Smooth muscle cell of the brain vasculature (primary cell): ENCODE data around the gene UNC13C.
"Not testable (repeated sequence)": the region's sequence is repeated elsewhere in the genome, so short reads cannot be mapped to it uniquely, and the experiment has no call there.

Source experiments
- DNase-seq: peaks from one replicate; pipeline ENCODE4 v3.0.0-alpha.2; 2012; ENCODE audit warnings: low read depth, low spot score

The UNC13C gene

DNA sequence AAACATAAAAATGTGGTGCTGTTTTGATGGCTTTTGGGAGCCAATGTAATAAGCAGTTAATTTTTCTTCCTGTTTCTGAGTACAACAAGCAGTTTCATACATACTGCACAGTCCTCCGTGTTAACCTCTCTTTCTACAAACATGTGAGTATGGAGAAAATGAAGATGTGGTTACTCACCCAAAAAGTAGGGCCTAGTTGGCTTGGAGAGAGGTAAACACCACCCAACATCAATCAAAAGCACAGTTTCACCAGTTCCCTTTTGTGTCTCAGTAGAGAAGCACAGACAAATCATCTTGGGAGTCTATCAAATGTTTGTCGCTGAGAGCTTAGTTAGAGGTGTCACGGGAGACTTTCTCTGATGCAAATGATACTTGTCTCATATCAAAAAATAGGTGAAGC is 320.2 kb downstream of the UNC13C start:
- no peak for DNase-seq

- DNase-seq: no peak
Measured at GRCh38 chr15:54304321-54304720, 326.1 kb downstream of the UNC13C start.

DNA sequence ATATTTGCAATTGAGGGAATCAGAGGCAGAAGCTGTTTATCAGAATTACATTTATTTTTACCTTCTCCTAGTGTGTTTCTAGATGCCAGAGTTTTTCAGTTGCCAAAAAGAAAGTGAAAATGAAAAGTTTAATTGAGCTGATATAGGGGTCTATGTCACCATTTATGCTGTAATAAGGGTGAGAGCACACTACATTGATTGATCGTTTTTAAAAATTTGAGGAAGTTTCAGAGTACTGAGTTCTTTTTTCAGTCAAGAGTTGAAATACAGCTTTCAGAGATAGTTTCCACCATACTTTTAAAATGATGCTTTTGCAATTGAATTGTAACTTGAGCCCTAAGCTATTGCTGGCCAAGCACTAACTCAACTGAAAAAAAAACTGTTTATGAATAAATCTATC is 326.9 kb downstream of the UNC13C start:
- DNase-seq: no peak

GRCh38 chr15:54307252-54307902 is 329.1 kb downstream of the UNC13C start:
- DNase-seq: no peak

GRCh38 chr15:54307926-54308325 is 329.7 kb downstream of the UNC13C start:
- DNase-seq: no peak

DNA sequence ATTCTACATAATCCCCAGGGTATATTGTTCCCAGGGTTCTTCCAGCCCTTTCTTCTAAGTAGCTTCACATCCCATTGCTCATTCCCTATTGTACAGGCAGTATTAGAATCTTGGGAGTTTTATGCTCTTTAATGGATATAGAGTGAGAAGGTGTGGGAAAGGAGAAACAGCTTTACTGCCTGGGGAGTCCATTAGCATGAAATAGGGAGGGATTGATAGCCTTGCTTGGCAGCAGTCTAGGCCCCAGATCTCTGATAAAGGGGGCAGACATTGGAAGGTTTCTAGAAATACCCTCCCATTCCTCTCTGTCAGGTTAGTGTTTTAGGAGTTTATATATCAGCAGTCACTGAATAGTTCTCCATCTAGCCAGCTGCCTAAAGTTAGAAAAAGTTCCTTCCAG is 334.3 kb downstream of the UNC13C start:
- no peak for DNase-seq

- no peak for DNase-seq
Measured at GRCh38 chr15:54321426-54321825, 343.2 kb downstream of the UNC13C start.

GRCh38 chr15:54322341-54322740 is 344.1 kb downstream of the UNC13C start:
- DNase-seq: no peak

GRCh38 chr15:54345301-54345700 is 367.1 kb downstream of the UNC13C start:
- DNase-seq: no peak

GRCh38 chr15:54345827-54346226 is 367.6 kb downstream of the UNC13C start:
- DNase-seq: no peak

GRCh38 chr15:54347082-54347827 is 369.0 kb downstream of the UNC13C start:
- no peak for DNase-seq

DNA sequence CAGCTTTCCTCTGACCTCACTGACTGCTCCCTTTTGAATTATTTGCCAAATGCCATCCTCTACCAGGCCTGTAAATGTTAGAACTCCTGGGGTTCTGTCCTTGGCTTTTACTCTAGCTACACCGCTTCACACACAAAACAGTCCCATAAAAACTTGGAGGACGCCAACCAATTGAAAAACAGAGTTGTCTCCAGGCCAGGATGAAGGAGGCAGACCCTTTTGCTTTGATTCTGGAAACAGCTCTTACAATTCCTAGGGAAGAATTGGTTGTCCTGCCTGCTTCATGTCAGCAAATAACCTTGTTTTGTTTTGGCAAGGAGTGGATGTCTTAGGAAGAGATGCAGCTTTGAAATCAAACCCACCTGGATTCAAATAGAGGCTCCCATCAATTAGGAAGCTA is 375.5 kb downstream of the UNC13C start:
- no peak for DNase-seq

GRCh38 chr15:54354341-54354740 is 376.1 kb downstream of the UNC13C start:
- no peak for DNase-seq

DNA sequence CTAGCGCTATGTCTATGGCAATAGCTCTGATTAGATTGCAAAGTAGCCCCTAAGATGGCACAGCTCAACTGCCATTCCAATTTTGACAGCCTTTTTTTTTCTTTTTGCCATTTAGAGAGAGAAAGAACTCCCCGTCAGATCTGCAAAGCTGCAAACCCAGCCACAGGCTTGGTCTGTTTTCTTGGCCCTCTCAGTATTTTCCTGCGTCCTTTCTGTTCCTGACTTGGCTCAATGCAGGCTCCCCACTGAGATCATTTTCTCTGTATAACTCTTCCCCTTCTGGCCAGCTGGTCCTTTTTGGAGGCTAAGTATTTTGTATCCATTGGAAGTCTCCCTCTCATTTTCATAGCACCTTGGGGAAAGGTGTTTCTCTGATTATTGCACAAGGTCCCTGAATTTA is 386.7 kb downstream of the UNC13C start:
- no peak for DNase-seq

- no peak for DNase-seq
Measured at GRCh38 chr15:54373332-54373731, 395.1 kb downstream of the UNC13C start.

DNA sequence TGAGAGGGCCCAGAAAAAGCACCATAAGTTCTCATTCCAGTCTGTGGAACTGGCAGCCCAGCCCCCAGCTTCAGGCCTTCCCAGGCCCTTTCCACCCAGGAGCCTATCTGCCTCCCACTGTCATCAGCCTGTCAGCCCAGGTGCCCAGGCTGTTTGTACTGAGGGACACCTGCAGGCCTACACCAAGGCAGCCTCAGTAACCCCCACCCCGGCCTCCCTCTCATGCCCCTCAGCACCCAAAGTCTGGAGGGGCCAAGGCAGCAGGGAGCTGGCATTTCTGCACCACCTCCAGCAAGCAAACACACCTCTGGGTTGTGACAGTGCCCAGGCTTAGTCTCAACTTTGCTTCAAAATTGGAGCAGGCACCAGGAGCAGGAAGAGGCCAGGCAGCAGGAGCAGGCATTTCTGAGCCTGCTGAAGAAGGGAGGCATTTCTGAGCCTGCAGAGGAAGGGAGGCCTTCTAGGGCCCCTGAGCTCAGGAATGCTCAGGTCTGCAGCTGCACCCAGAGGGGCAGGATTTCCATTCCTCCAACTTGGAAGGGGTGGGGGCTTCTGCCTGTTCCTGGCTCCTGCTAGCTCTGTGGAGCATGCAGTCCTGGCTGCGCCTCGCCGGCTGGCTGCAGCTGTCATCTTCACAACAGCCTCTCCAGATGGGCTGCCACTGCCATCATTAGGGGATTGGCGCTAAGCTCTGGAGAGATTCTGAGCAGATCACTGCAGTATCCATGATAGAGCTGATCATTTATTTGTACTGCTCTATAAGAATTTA is 396.1 kb downstream of the UNC13C start:
- no peak for DNase-seq

DNA sequence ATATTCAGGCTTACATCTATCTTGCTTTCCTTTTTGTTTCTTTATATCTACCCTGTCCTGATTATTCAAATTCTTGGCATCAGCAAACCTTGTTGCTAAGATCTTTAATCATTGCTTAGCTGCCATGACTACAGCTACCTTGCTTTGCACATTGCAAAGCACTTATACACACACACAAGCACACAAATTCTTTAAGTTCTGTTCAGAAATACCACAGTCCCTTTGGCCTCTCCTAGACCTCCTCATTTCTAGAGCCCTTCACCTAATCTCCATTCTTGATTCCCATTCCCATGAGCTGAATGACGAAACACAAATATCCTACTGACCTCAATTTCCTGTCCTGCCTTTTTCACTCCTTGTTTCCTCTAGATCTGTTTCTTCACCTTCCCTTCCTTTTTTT is 409.6 kb downstream of the UNC13C start:
- DNase-seq: no peak

DNA sequence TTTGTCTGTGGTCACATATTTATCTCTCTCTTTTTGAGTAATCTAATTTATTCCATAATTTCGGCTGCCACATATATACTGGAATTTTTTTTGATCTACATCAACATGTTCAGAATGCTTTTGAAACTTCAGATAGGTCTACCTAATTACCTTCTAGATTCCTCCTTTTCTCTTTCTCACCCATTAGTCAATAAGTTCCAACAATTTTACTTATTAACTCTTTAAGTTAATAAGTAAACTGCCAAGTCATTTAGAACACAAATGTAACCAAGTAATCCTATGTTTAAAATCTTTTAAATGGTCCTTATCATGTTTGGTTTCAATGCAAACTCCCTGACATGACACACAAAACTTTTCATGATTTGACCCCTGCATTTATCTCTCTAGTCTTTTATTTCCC is 410.5 kb downstream of the UNC13C start:
- no peak for DNase-seq

DNA sequence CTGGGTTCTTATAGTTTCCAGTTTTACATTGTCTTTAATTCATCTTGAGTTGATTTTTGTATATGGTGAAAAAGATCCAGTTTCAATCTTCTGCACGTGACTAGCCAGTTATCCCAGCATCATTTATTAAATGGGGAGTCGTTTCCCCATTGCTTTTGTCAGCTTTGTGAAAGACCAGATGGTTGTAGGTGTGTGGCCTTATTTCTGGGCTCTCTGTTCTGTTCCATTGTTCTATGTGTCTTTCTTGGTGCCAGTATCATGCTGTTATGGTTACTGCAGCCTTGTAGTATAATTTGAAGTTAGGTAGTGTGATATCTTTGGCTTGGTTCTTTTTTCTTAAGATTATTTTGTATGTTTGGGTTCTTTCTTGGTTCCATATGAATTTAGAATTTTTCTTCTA is 432.2 kb downstream of the UNC13C start:
- DNase-seq: no peak

GRCh38 chr15:54424171-54424570 is 445.9 kb downstream of the UNC13C start:
- no peak for DNase-seq

GRCh38 chr15:54428596-54428995 is 450.4 kb downstream of the UNC13C start:
- no peak for DNase-seq

GRCh38 chr15:54450288-54450687 is 472.0 kb downstream of the UNC13C start:
- DNase-seq: not testable (repeated sequence)

DNA sequence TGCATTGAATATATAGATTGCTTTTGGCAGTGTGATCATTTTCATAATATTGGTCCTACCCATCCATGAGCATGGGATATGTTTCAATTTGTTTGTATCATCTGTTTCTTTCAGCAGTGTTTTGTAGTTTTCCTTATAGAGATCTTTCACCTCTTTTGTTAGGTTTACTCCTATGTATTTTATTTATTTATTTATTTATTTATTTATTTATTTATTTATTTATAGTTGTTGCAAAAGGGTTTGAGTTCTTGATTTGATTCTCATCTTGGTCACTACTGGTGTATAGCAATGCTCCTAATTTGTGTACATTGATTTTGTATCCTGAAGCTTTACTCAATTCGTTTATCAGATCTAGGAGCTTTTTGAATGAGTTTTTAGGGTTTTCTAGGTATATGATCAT is 478.2 kb downstream of the UNC13C start:
- DNase-seq: no peak
